ENCODE measurements around the gene MCHR1.

DNA sequence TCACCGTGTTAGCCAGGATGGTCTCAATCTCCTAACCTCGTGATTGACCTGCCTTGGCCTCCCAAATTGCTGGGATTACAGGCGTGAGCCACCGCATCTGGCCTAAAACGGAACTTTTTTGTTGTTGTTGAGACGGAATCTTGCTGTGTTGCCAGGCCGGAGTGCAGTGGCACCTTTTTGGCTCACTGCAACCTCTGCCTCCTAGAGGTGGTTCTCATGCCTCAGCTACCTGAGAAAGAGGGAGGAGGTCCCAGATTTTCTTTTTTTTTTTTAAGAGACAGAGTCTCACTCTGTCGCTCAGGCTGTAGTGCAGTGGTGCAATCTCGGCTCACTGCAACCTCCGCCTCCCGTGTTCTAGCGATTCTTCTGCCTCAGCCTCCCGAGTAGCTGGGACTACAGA lies 7.9 kb upstream of the MCHR1 start:
- TF ChIP-seq, protein P1, sequence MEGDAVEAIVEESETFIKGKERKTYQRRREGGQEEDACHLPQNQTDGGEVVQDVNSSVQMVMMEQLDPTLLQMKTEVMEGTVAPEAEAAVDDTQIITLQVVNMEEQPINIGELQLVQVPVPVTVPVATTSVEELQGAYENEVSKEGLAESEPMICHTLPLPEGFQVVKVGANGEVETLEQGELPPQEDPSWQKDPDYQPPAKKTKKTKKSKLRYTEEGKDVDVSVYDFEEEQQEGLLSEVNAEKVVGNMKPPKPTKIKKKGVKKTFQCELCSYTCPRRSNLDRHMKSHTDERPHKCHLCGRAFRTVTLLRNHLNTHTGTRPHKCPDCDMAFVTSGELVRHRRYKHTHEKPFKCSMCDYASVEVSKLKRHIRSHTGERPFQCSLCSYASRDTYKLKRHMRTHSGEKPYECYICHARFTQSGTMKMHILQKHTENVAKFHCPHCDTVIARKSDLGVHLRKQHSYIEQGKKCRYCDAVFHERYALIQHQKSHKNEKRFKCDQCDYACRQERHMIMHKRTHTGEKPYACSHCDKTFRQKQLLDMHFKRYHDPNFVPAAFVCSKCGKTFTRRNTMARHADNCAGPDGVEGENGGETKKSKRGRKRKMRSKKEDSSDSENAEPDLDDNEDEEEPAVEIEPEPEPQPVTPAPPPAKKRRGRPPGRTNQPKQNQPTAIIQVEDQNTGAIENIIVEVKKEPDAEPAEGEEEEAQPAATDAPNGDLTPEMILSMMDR (IDR thresholded peaks at IDR 0.05) = no peak
- TF ChIP-seq POLR2AphosphoS5 (IDR thresholded peaks at IDR 0.05) = no peak
- no peak for TF ChIP-seq POLR2A (IDR thresholded peaks at IDR 0.05)
- TF ChIP-seq EP300 (IDR thresholded peaks at IDR 0.05) = no peak
